Neutrophil (primary cell): ENCODE results near the gene SORCS1.

ENCODE experiments used
- H3K27ac ChIP-seq: fragments of 200-600 bp; sonication (generic); 2 replicates; pipeline ENCODE4 v1.5.1; 2016; ENCODE audit warnings: mild to moderate bottlenecking, moderate library complexity
- H3K27me3 ChIP-seq: fragments of 200-600 bp; sonication (generic); 2 replicates; pipeline ENCODE4 v1.6.0; 2016; ENCODE audit warnings: mild to moderate bottlenecking
- H3K36me3 ChIP-seq: fragments of 200-600 bp; sonication (generic); 2 replicates; pipeline ENCODE4 v1.5.1; 2017
- H3K4me1 ChIP-seq, 2 experiments: fragments of 200-600 bp in 1 of 2; sonication (generic) in 1 of 2; 1 replicate in 1 of 2; 2 replicates in 1 of 2; pipeline versions ENCODE4 v1.5.1 to v1.6.1; 2013 to 2016; ENCODE audit warnings: low read depth in 1 of 2, low read length in 1 of 2, mild to moderate bottlenecking in 1 of 2, moderate library complexity in 1 of 2; ENCODE audit not compliant: control insufficient read depth in 1 of 2, insufficient read depth in 1 of 2
- H3K4me3 ChIP-seq, 2 experiments: fragments of 200-600 bp in 1 of 2; sonication (generic) in 1 of 2; 1 replicate in 1 of 2; 2 replicates in 1 of 2; pipeline ENCODE4 v1.5.1; 2013 to 2016; ENCODE audit warnings: low read depth in 1 of 2, low read length in 1 of 2, mild to moderate bottlenecking in 1 of 2, moderate library complexity in 1 of 2
- H3K9me3 ChIP-seq: fragments of 200-600 bp; sonication (generic); 2 replicates; pipeline ENCODE4 v1.5.1; 2016
- TF ChIP-seq, protein P1 (sequence below): fragments of 200-600 bp; sonication (generic); IDR thresholded peaks from 2 replicates; pipeline ENCODE4 v1.5.1; 2016; ENCODE audit warnings: antibody characterized with exemption

The SORCS1 gene

DNA sequence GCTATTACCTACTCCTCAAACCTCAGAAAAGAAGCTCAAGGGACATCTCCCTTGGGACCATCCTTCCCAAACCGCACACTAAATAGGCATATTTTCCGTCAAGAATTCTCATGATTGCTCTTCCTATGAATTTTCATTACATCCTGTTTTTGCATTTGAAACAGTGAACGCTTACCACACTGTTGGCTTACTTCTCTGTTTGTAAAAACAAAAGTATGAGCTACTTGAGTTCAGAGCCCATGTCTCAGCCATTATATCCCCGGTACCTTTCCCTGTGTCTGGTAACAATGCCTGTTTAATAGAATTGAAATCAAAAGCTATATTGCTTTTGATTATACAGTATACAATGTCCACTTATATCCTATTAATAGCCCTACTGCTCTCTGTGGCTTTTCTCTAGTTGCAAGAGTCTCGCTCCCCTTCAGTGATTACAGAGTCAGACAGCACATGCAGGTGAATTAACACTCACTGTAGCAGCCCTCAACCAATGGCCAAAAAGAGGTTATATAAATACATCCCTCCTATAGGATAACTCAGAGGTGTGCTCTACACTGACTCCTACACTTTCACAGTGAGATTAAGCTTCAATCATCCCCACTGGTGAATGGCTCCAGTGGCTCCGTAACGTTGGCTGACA, 264.4 kb downstream of the SORCS1 start:
- H3K4me3 ChIP-seq: no peak overlapping the region
- TF ChIP-seq, protein P1, sequence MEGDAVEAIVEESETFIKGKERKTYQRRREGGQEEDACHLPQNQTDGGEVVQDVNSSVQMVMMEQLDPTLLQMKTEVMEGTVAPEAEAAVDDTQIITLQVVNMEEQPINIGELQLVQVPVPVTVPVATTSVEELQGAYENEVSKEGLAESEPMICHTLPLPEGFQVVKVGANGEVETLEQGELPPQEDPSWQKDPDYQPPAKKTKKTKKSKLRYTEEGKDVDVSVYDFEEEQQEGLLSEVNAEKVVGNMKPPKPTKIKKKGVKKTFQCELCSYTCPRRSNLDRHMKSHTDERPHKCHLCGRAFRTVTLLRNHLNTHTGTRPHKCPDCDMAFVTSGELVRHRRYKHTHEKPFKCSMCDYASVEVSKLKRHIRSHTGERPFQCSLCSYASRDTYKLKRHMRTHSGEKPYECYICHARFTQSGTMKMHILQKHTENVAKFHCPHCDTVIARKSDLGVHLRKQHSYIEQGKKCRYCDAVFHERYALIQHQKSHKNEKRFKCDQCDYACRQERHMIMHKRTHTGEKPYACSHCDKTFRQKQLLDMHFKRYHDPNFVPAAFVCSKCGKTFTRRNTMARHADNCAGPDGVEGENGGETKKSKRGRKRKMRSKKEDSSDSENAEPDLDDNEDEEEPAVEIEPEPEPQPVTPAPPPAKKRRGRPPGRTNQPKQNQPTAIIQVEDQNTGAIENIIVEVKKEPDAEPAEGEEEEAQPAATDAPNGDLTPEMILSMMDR: no peak
- H3K27ac ChIP-seq: no peak overlapping the region
- H3K27me3 ChIP-seq: no peaks in the 10 kb centered on the region
- H3K36me3 ChIP-seq: no peaks in the 10 kb centered on the region
- no peaks in the 10 kb centered on the region for H3K4me1 ChIP-seq
- no peaks in the 10 kb centered on the region for H3K9me3 ChIP-seq

DNA sequence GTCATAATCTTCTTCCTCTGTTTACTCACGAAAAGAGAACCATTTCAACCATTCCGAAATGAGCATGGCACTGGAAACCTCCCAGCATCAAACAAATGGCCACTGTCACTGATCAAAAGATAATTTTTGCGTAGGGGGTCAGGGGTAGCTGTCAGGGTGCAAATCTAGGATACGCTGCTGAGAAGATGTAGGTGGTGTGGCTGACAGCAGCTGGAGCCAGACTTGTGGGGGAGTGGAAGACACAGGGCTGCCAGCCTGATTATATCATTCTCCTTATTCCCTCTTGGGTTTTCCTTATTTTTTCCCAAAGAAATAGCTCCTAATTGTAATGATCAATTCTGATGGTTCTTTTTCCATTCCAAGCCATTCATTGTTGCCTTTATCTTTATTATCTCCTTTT, 266.1 kb downstream of the SORCS1 start:
- no peaks in the 10 kb centered on the region for H3K27me3 ChIP-seq
- H3K27ac ChIP-seq: no peak overlapping the region
- H3K9me3 ChIP-seq: no peaks in the 10 kb centered on the region
- TF ChIP-seq, protein P1: no peak
- H3K4me1 ChIP-seq: no peaks in the 10 kb centered on the region
- H3K36me3 ChIP-seq: no peaks in the 10 kb centered on the region
- no peak overlapping the region for H3K4me3 ChIP-seq

DNA sequence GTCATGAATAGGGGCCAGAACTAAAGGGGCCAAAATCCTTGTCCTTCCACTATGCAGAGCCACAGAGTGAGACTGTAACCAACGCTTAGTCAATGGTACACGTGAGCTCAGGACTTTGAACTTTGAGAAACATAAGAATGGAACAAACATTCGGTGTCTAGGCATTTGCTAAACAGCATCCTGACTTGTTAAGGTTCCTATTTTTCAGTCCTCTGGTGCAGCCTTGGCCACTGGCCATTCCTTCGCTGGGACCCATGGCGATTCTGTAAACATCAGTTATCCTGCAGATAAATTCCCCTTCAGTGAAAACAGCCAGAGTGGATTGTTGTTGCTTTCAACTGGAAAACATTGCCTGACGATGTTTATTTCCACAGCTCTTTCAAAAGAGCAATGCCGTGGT, 266.8 kb downstream of the SORCS1 start:
- no peaks in the 10 kb centered on the region for H3K4me1 ChIP-seq
- no peak overlapping the region for H3K4me3 ChIP-seq
- TF ChIP-seq, protein P1: no peak
- no peaks in the 10 kb centered on the region for H3K9me3 ChIP-seq
- no peaks in the 10 kb centered on the region for H3K27me3 ChIP-seq
- H3K36me3 ChIP-seq: no peaks in the 10 kb centered on the region
- H3K27ac ChIP-seq: no peak overlapping the region

DNA sequence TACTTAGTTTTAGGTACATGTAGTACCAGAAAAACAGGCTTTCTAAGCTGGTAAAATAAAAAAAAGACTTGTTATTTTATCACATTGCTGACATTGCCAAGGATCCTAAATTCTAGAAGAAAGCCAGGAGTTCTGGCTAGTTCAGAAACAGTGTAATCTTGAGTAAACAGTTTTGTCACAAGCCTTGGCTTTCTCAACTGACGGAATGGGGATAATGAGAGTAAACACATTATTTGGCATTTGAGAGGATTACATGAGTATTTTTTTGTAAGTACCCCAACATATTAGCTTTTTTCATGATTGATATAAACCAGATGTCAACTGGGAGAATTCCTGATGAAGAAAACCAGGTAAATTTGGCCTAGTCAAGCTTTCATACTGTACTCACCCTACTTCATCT, 269.8 kb downstream of the SORCS1 start:
- H3K4me3 ChIP-seq: no peak overlapping the region
- no peaks in the 10 kb centered on the region for H3K27me3 ChIP-seq
- no peaks in the 10 kb centered on the region for H3K36me3 ChIP-seq
- no peak overlapping the region for H3K27ac ChIP-seq
- no peaks in the 10 kb centered on the region for H3K4me1 ChIP-seq
- TF ChIP-seq, protein P1: no peak
- H3K9me3 ChIP-seq: no peaks in the 10 kb centered on the region

DNA sequence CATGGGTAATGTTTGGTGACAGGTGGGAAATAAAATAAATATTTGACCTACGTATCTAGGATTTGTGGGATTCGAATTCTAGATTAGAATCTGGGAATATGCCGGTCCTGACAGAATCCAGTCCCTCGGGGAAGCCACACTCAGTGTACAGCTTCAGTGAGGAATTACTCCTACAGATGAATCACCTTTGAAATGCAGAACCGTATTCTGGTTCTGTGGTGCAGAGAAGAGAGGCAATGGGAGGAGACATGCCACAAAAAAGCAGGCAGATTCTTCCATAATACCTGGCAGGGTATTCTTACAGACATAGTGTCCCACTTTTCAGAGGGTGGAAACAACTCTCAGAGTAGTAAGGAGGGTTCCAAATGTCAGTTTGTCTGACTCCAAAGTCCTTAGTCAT, 286.9 kb downstream of the SORCS1 start:
- Histone ChIP-seq H3K9me3 (no peaks in the 10 kb centered on the region), H3K27ac (no peak overlapping the region), H3K36me3 (no peaks in the 10 kb centered on the region), H3K4me3 (no peak overlapping the region), H3K4me1 (no peaks in the 10 kb centered on the region), H3K27me3 (no peaks in the 10 kb centered on the region)
- TF ChIP-seq, protein P1: no peak

DNA sequence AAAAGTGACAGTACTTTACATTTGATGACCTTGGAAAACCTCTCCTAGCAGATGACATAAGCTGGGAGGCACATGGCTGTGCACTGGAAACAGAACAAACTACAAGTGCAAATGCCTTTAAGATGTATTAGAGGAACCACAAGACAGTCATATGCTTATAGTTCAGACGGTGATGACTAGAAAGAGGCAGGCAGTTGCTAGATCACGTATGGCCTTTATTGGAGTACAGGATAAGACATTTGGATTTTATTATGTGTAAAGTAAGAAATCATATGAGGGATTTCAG, 290.0 kb downstream of the SORCS1 start:
- Histone ChIP-seq H3K4me1 (no peaks in the 10 kb centered on the region), H3K36me3 (no peaks in the 10 kb centered on the region), H3K4me3 (no peak overlapping the region), H3K9me3 (no peaks in the 10 kb centered on the region), H3K27me3 (no peaks in the 10 kb centered on the region), H3K27ac (no peak overlapping the region)
- TF ChIP-seq, protein P1: no peak
